ENCODE data around the gene MFSD12.

GRCh38 chr19:3576696-3577443, 19.5 kb upstream of the MFSD12 start:
- TF ChIP-seq CTCF (IDR thresholded peaks at IDR 0.05; ENCODE audit: control extremely low read depth in 1 of 3, insufficient read depth in 1 of 3, low read depth in 1 of 3, low read length in 3 of 3), result 0 out of 4 replicates have a peak, but pooled peaks of 1 of the 3 experiments have one; percentile 7
- peak; percentile 67; the same call in 1 of the 2 replicates for TF ChIP-seq POLR2AphosphoS5 (IDR thresholded peaks at IDR 0.05; ENCODE audit: low read depth, low read length)
- peak in 1 of 2 experiments; percentile 47; a peak in 1 of 4 replicates for TF ChIP-seq SIN3A (conservative IDR thresholded peaks at IDR 0.05 in 1 of 2, IDR thresholded peaks at IDR 0.05 in 1 of 2; ENCODE audit: low read depth in 1 of 2, low read length in 2 of 2)
- no peak for TF ChIP-seq KDM1A (IDR thresholded peaks at IDR 0.05; ENCODE audit: borderline replicate concordance, low read length)

Measured in H1 (cell line).